Transverse colon (tissue), 4 donors: Measurements from ENCODE around the gene DVL1. TPM values are rescaled to one million over a fixed set of nuclear protein-coding genes. Genes with fewer than 3 reads are reported as not detected.
A peak's percentile ranks its signal among the peaks of the same experiment; 100 is the strongest.

ENCODE experiments used
- DNase-seq: peaks from one replicate; pipeline ENCODE4 v3.0.0-alpha.2; 2019
- H3K27ac ChIP-seq, 4 donors: fragments of 200-600 bp; sonication (generic); 2 replicates each; pipeline ENCODE4 v1.5.1; 2016 to 2018; ENCODE audit warnings: inconsistent platforms in 4 of 4
- H3K27me3 ChIP-seq: fragments of 200-600 bp; sonication (generic); 2 replicates; pipeline ENCODE4 v1.5.1; 2017; ENCODE audit warnings: inconsistent platforms
- H3K36me3 ChIP-seq, 4 donors: fragments of 200-600 bp; sonication (generic); 2 replicates each; pipeline ENCODE4 v1.5.1; 2017 to 2019; ENCODE audit warnings: inconsistent platforms in 4 of 4
- H3K4me1 ChIP-seq, 4 donors: fragments of 200-600 bp; sonication (generic); 2 replicates each; pipeline ENCODE4 v1.5.1; 2017 to 2020; ENCODE audit warnings: inconsistent platforms in 4 of 4
- H3K4me3 ChIP-seq, 4 donors: fragments of 200-600 bp; sonication (generic); 1 replicate in 1 of 4; 2 replicates in 3 of 4; pipeline versions ENCODE4 v1.5.1 to v1.6.1; 2017 to 2019; ENCODE audit warnings: inconsistent platforms in 4 of 4
- H3K9me3 ChIP-seq, 2 donors: fragments of 200-600 bp; sonication (generic); 2 replicates each; pipeline ENCODE4 v1.5.1; 2017 to 2019; ENCODE audit warnings: inconsistent platforms in 2 of 2
- EP300 ChIP-seq: sonication (generic); formaldehyde crosslinking; IDR thresholded peaks from one replicate; pipeline ENCODE4 v1.6.1; 2017; ENCODE audit warnings: antibody characterized with exemption, low read depth
- POLR2A ChIP-seq: fragments of 450-650 bp; IDR thresholded peaks from one replicate; pipeline ENCODE4 v1.6.1; 2016; ENCODE audit warnings: antibody characterized with exemption, mild to moderate bottlenecking, moderate library complexity
- POLR2AphosphoS5 ChIP-seq, 3 donors: sonication (generic); formaldehyde crosslinking; IDR thresholded peaks; one replicate each; pipeline ENCODE4 v1.6.1; 2016; ENCODE audit warnings: antibody characterized with exemption in 3 of 3
- WGBS, 2 donors: methylation state at CpG; one replicate each; pipeline ENCODE4 v1.1.5; 2018; ENCODE audit warnings: low coverage in 1 of 2; 5-methylcytosine and 5-hydroxymethylcytosine counted together
- in situ Hi-C, 4 donors: fragments of 200-750 bp; cut with MboI; loops; one replicate each; pipeline versions ENCODE4 v1.15.0 to v1.15.1; 2017; ENCODE audit warnings: low sequenced_read_pairs in 3 of 4, low pct_ligation_motif_present in 1 of 4, low pct_unique_long_range_greater_than_20kb in 1 of 4
- intact Hi-C: fragments of 100-400 bp; cut with DNase I; formaldehyde crosslinking; loops from one replicate; pipeline ENCODE4 v1.15.1; 2023; ENCODE audit warnings: low total_unique reads
- total RNA-seq, 4 donors: library from RNA; depleted of rRNA; stranded (reverse); fragments of >200 nt; gene quantifications; one replicate each; pipeline ENCODE4 v1.1.0, GENCODE V29; 2016
- TF ChIP-seq, protein P1 (sequence below), 5 experiments: fragments of 200-600 bp in 3 of 5; fragments of 450-650 bp in 2 of 5; sonication (generic) in 3 of 5; IDR thresholded peaks; 1 replicate in 2 of 5; 2 replicates in 3 of 5; pipeline ENCODE4 v1.5.1; 2016 to 2017; ENCODE audit warnings: antibody characterized with exemption in 5 of 5, inconsistent platforms in 3 of 5, mild to moderate bottlenecking in 2 of 5, moderate library complexity in 1 of 5

DVL1 gene
- total RNA-seq, 4 donors from 2014 or later = 103 to 182 (median 115) TPM

DNA sequence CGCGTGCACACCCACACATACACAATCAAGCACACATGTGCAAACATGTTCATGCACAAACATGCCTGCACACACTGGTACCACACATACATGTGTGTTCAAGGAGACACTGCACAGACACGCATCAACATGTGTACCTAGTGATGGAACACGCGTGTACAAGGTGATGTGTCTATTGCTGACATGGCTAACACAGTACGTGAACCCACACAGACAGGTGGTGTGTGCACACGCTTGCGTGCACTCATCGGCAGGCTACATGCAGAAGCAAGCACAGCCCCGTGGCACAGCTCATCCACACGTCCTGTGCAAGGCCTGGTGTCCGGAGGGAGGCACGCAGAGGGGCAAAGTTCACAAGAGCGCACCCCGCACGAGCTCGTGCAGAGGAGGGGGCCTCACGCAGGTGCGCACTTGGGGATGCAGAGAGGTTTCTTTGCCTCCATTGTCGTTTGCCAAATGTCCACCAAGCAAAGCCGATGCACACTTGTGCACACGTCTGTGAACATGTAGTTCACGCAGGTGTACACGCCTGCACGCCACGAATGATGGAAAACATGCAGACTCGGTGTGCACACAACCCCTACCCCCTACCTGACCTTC is 42.5 kb downstream of the DVL1 start:
- Histone ChIP-seq H3K36me3 (no peaks in the 10 kb centered on the region), H3K9me3 (no peaks in the 10 kb centered on the region), H3K4me1 (peaks cover 32 to 57% (median 50%) of the 10 kb centered on the region in 4 donors), H3K27ac (peak overlapping the region; percentile 92 to 97 (median 96)), H3K4me3 (peak overlapping the region; percentile 67 to 95 (median 78)), H3K27me3 (no peaks in the 10 kb centered on the region)
- intact Hi-C loops (no loop called here), in situ Hi-C loops (no loop called here)
- WGBS, 2 donors = 33% methylated on average over 27 of the region's 27 CpGs; no CpG with 5 or more reads in 1 of the 2 donors
- DNase-seq = no peak
- TF ChIP-seq POLR2AphosphoS5 (IDR thresholded peaks at IDR 0.05) (no peak), POLR2A (no peak), EP300 (no peak)
- TF ChIP-seq, protein P1, sequence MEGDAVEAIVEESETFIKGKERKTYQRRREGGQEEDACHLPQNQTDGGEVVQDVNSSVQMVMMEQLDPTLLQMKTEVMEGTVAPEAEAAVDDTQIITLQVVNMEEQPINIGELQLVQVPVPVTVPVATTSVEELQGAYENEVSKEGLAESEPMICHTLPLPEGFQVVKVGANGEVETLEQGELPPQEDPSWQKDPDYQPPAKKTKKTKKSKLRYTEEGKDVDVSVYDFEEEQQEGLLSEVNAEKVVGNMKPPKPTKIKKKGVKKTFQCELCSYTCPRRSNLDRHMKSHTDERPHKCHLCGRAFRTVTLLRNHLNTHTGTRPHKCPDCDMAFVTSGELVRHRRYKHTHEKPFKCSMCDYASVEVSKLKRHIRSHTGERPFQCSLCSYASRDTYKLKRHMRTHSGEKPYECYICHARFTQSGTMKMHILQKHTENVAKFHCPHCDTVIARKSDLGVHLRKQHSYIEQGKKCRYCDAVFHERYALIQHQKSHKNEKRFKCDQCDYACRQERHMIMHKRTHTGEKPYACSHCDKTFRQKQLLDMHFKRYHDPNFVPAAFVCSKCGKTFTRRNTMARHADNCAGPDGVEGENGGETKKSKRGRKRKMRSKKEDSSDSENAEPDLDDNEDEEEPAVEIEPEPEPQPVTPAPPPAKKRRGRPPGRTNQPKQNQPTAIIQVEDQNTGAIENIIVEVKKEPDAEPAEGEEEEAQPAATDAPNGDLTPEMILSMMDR (IDR thresholded peaks at IDR 0.05) = no peak

DNA sequence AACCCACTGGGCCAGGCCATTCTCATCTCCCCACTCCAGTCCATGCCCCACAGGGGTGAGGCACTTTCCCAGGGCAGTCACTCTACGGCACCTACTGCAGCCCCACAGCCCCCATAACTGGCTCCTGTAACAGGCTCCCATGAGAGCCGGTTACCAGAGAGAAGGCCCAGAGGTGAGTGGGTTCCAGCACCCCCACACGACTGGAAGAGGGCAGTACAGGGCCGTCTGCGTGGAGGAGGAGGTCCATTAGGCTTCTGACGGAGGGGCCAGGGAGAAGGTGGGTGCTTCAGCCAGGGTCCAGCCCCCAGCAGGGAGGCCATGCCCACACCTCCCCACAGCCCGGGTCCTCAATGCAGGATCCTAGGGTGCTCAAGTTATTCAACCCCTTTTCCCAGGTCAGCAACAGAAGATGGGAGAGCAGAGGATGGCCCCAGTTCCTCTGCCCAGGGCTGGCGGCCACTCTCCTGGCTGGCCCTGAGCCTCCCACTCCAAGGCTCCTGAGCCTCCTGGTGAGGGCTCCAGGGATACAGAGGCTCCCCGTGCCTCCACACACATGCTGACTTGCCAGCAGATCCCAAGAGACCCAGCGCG is 43.1 kb downstream of the DVL1 start:
- no peak for DNase-seq

DNA sequence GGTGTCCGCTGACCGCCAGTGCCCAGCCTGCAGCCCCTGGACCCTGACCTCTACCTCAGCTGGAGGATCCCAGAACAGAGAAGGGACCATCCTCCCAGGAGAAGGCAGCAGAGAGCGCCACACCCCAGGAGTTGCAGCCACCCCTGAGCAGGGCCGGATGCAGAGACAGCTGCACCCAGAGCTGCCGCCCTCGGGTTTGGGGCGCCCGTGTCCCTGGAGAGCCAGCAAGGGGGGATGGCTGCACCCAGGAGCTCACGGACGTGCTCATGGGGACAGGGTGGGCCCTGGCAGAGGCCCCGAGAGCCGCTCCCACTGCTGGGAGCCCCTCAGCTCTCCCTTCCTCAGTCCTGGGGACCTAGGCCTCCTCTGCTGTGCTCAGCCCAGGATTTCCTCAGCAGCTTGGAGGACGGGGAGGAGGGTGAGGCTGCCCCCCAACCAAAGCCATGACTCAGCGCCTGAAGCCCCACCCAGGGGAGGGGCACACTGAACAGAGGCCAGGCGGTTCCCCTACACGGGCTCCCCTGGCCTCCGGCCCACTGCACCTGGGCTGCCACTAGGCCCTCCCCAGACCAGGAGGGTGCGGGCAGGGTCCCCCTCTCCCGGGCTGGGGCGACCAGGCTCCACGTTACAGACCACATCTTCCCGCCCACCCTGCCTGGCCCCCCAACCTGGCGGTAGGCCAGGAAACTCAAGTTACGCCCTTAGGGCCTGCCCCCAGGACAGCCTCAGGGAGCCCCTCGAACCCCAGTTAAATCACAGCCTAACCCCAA is 43.7 kb downstream of the DVL1 start:
- WGBS, 2 donors = 10% methylated on average over 23 of the region's 25 CpGs; no CpG with 5 or more reads in 1 of the 2 donors
- intact Hi-C loops (no loop called here), in situ Hi-C loops (no loop called here)
- Histone ChIP-seq H3K4me3 (peak overlapping the region; percentile 11 to 95 (median 52)), H3K4me1 (peaks cover 32 to 57% (median 50%) of the 10 kb centered on the region in 4 donors), H3K27ac (peak overlapping the region; percentile 80 to 96 (median 86)), H3K27me3 (no peaks in the 10 kb centered on the region), H3K9me3 (no peaks in the 10 kb centered on the region), H3K36me3 (no peaks in the 10 kb centered on the region)
- no peak for TF ChIP-seq EP300
- peak in 2 of 3 donors; percentile 23 to 31 for TF ChIP-seq POLR2AphosphoS5 (IDR thresholded peaks at IDR 0.05)
- DNase-seq = peak; percentile 89

More for the DNA sequence above, 43.1 kb downstream of the DVL1 start:
- Histone ChIP-seq H3K36me3 (no peaks in the 10 kb centered on the region), H3K4me3 (peak overlapping the region in 3 of 4 donors; percentile 19 to 95 (median 84)), H3K4me1 (peaks cover 32 to 57% (median 50%) of the 10 kb centered on the region in 4 donors), H3K27me3 (no peaks in the 10 kb centered on the region), H3K9me3 (no peaks in the 10 kb centered on the region), H3K27ac (peak overlapping the region; percentile 80 to 96 (median 86))
- TF ChIP-seq POLR2A (no peak), POLR2AphosphoS5 (IDR thresholded peaks at IDR 0.05) (no peak)
- TF ChIP-seq, protein P1 (IDR thresholded peaks at IDR 0.05) = no peak
- intact Hi-C loops (no loop called here), in situ Hi-C loops (no loop called here)
- 27% methylated on average over 9 of the region's 11 CpGs; no CpG with 5 or more reads in 1 of the 2 donors for WGBS, 2 donors

DNA sequence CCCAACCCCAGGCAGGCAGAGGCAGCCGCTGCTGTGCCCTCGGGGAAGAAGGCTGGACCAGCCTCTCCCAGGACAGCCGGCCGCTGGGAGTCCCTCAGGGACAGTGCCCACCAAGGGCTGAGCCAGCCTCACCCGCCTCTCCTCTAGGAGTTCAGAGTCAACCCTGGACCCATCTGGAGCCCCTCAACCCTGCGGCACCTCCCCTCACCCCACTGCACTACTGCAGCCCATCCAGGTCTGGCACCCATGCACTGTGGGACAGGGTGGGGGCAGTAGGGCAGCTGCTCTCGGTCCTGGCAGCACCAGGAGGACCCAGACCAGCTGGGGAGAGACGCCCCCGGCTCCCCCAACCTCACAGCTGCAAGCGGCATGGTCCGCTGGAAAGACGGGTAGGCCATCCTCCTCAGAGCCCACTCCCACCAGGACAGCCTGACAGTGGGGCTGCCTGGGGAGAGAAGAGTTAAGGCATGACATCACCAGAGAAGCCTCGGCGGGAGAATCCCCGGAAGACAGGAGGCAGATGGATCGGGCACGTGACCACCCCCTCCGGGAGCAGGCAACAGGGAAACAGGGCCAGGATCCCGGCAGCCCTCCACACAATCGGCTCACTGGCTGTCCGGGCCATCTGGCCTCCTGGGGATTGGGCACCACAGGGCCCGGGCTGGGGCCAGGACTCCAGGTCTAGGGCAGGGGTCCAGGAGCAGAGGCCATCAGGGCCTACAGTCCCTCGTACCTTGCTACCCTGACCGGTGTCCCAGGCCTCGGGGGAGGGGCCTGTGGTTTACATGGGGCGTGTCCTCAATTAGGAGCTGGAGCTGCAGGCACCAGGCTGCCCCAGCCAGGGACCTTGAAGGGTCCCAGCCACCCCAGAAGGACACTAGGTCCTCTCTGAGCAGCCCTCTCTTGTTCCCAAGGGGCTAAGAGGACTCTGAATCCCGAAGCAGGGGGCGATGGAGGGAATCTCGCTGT is 44.6 kb downstream of the DVL1 start:
- in situ Hi-C loops (no loop called here), intact Hi-C loops (no loop called here)
- peak overlapping the region; percentile 80 to 96 (median 86) for H3K27ac ChIP-seq
- H3K9me3 ChIP-seq = no peaks in the 10 kb centered on the region
- H3K27me3 ChIP-seq = no peaks in the 10 kb centered on the region
- peak; percentile 26 to 52 (median 33) for TF ChIP-seq POLR2AphosphoS5 (IDR thresholded peaks at IDR 0.05)
- TF ChIP-seq, protein P1 (IDR thresholded peaks at IDR 0.05) = no peak
- no peak for TF ChIP-seq EP300
- peak overlapping the region; percentile 13 to 95 (median 52) for H3K4me3 ChIP-seq
- no peaks in the 10 kb centered on the region for H3K36me3 ChIP-seq
- WGBS, 2 donors = 42% methylated on average over 24 of the region's 29 CpGs; no CpG with 5 or more reads in 1 of the 2 donors
- peak; percentile 78 for DNase-seq
- H3K4me1 ChIP-seq = peaks cover 30 to 52% (median 45%) of the 10 kb centered on the region in 4 donors
